Spleen (tissue), 11 donors: ENCODE results near the gene KIF12. TPM values are rescaled to one million over a fixed set of nuclear protein-coding genes. Genes with fewer than 3 reads are reported as not detected.

ENCODE experiments used
- DNase-seq: peaks from one replicate; pipeline ENCODE4 v3.0.0-alpha.2; 2020
- H3K27ac ChIP-seq, 8 donors: fragments of 200-600 bp; sonication (generic) in 7 of 8; 1 replicate in 4 of 8; 2 replicates in 4 of 8; pipeline versions ENCODE4 v1.5.0 to v1.8.0; 2016 to 2021; ENCODE audit warnings: inconsistent platforms in 4 of 8, mild to moderate bottlenecking in 4 of 8, moderate library complexity in 1 of 8
- H3K27me3 ChIP-seq, 7 donors: fragments of 200-600 bp; sonication (generic) in 6 of 7; replicated peaks in 1 of 7; 1 replicate in 4 of 7; 2 replicates in 3 of 7; pipeline versions ENCODE4 v1.5.0 to v1.8.0; 2016 to 2021; ENCODE audit warnings: inconsistent platforms in 3 of 7, mild to moderate bottlenecking in 1 of 7
- H3K36me3 ChIP-seq, 6 donors: fragments of 200-600 bp; sonication (generic) in 5 of 6; 1 replicate in 4 of 6; 2 replicates in 2 of 6; pipeline versions ENCODE4 v1.5.0 to v1.8.0; 2016 to 2021; ENCODE audit warnings: inconsistent platforms in 2 of 6
- H3K4me1 ChIP-seq, 6 donors: fragments of 200-600 bp; sonication (generic) in 5 of 6; 1 replicate in 3 of 6; 2 replicates in 3 of 6; pipeline versions ENCODE4 v1.5.0 to v1.8.0; 2016 to 2021; ENCODE audit warnings: inconsistent platforms in 3 of 6
- H3K4me3 ChIP-seq, 8 donors: fragments of 200-600 bp; sonication (generic) in 7 of 8; 1 replicate in 4 of 8; 2 replicates in 4 of 8; pipeline versions ENCODE4 v1.5.0 to v1.8.0; 2016 to 2021; ENCODE audit warnings: inconsistent platforms in 4 of 8, mild to moderate bottlenecking in 4 of 8, moderate library complexity in 2 of 8
- H3K9me3 ChIP-seq, 8 donors: fragments of 200-600 bp; sonication (generic) in 7 of 8; 1 replicate in 4 of 8; 2 replicates in 4 of 8; pipeline versions ENCODE4 v1.5.0 to v1.8.0; 2016 to 2021; ENCODE audit warnings: inconsistent platforms in 4 of 8
- POLR2A ChIP-seq, 3 donors: fragments of 450-650 bp; IDR thresholded peaks; one replicate each; pipeline ENCODE4 v1.5.1; 2017; ENCODE audit warnings: antibody characterized with exemption in 3 of 3, mild to moderate bottlenecking in 1 of 3
- POLR2AphosphoS5 ChIP-seq, 3 donors: sonication (generic); formaldehyde crosslinking; IDR thresholded peaks; one replicate each; pipeline ENCODE4 v1.5.1; 2017; ENCODE audit warnings: antibody characterized with exemption in 3 of 3
- WGBS, 5 donors: extraction: QIAGEN DNeasy Blood & Tissue Kit in 3 of 5; methylation state at CpG; one replicate each; pipeline versions ENCODE4 v1.1.5 to v1.1.7; 2013 to 2018; 5-methylcytosine and 5-hydroxymethylcytosine counted together
- intact Hi-C: fragments of 100-400 bp; cut with DNase I; formaldehyde crosslinking; loops from one replicate; pipeline ENCODE4 v1.15.0; 2023; ENCODE audit warnings: low total_unique reads
- polyA plus RNA-seq, 3 donors: library from polyadenylated mRNA; stranded (reverse); fragments of 200-250 nt; gene quantifications; one replicate each; pipeline ENCODE4 v1.2.1, GENCODE V29; 2013
- total RNA-seq, 7 donors: library from RNA; depleted of rRNA in 3 of 7; stranded (reverse); fragments of >200 nt in 3 of 7; fragmentation: NEBNext Ultra II Directional in 4 of 7; extraction: Animal tissue kit (Norgen Biotek cat#: 25700) in 4 of 7; gene quantifications; one replicate each; pipeline versions ENCODE4 v1.1.0 to v1.2.1, GENCODE V29; 2016 to 2021
- TF ChIP-seq, protein P1 (sequence below), 11 experiments: fragments of 200-600 bp in 7 of 11; fragments of 450-650 bp in 4 of 11; sonication (generic) in 4 of 11; IDR thresholded peaks in 8 of 11; conservative IDR thresholded peaks in 3 of 11; 1 replicate in 7 of 11; 2 replicates in 4 of 11; pipeline versions ENCODE4 v1.4.0 to v1.8.0; 2016 to 2021; ENCODE audit warnings: antibody characterized with exemption in 11 of 11, inconsistent platforms in 4 of 11, mild to moderate bottlenecking in 1 of 11
- donor health status: healthy with polysubstance abuse.
- donor health status: DM: no; HTN: no; CAD: no; lungs with moderate emphysema.
- donor health status: DM: no; HTN: no; CAD: no.
- donor health status: Bipolar disorder and iron deficiency.
- donor health status: healthy.
- donor health status: DM: no; HTN: no; CAD: no.
- donor health status: DM: yes; HTN: yes; CAD: no.

Gene KIF12
- total and polyA plus RNA-seq, 10 donors: 0.20 to 1.5 (median 0.26) TPM; not detected in 5

DNA sequence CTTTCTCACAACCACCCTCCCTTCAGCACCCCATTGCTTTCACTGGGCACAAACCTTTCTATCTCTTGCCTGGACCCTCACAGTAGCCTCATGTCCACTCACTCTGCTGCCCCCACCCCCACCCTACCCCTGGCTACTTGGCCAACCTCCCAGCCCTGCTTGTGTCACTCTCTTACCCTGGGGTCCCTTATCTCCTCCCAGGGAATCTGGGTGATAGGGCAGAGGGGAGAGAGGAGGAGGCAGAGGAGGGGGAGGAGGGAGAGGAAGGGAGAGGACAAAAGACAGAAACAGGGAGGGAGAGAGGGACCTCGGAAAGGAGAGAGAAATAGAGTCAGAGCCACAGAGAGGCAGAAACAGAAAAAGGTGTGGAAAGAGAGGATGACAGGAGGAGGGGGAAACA, 25.0 kb upstream of the KIF12 start:
- WGBS, 5 donors: 61 to 88% (median 71%) methylated on average over 1 of the region's 1 CpG
- no peaks in the 10 kb centered on the region for H3K4me1 ChIP-seq
- intact Hi-C loops: no loop called here
- peaks cover 0 to 15% (median 0%) of the 10 kb centered on the region in 7 donors for H3K27me3 ChIP-seq
- H3K4me3 ChIP-seq: no peak overlapping the region
- TF ChIP-seq, protein P1, sequence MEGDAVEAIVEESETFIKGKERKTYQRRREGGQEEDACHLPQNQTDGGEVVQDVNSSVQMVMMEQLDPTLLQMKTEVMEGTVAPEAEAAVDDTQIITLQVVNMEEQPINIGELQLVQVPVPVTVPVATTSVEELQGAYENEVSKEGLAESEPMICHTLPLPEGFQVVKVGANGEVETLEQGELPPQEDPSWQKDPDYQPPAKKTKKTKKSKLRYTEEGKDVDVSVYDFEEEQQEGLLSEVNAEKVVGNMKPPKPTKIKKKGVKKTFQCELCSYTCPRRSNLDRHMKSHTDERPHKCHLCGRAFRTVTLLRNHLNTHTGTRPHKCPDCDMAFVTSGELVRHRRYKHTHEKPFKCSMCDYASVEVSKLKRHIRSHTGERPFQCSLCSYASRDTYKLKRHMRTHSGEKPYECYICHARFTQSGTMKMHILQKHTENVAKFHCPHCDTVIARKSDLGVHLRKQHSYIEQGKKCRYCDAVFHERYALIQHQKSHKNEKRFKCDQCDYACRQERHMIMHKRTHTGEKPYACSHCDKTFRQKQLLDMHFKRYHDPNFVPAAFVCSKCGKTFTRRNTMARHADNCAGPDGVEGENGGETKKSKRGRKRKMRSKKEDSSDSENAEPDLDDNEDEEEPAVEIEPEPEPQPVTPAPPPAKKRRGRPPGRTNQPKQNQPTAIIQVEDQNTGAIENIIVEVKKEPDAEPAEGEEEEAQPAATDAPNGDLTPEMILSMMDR (IDR thresholded peaks at IDR 0.05 in 8 of 11, conservative IDR thresholded peaks at IDR 0.05 in 3 of 11): no peak
- TF ChIP-seq POLR2AphosphoS5 (IDR thresholded peaks at IDR 0.05) (no peak), POLR2A (IDR thresholded peaks at IDR 0.05) (no peak)
- H3K27ac ChIP-seq: no peak overlapping the region
- peak; percentile 1 for DNase-seq
- H3K9me3 ChIP-seq: peaks cover 0 to 17% (median 11%) of the 10 kb centered on the region in 8 donors
- no peaks in the 10 kb centered on the region for H3K36me3 ChIP-seq

DNA sequence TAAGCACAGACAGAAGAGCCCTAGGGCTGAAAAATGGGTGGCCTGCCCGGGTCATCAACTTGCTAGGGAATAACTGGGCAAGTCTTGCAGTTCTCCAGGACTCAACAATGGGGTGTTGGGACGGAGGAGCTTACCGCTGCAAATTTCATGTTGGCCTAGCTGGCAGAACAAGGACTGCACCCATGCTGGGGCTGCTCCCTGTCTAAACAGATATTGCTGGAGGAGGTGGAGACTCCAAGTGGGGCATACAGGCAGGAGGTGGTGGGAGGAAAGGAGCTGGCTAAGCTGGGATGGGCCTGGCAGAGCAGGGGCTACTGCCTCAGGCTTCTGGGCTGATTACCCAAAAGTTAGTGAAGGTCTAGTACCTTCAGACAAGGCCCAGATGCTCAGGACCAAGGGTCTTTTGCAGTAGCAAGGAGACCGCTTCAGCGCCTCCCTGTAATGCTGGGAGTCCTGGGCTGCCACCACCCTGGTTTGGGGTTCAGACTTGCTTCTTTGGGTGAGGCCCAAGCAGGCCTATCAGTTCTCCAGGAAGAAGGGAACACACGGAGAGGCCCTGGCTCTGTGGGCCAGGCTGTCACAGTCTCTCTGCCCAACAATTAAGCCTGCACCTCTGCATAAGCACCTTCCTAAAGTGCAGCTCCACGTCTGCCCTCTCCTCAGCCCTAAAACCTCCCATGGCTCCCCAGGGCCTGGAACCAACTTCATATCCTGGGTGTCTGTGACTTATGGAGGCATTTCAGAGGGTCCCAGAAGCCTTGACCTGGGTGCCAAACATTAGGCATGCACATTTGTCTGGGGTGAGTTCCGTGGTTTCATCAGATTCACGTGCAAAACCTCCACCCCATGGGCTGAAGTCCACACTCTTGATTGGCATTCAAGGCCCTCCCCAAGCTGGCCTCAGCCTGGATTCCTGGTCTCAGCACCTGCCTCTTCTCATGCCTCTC, 24.2 kb upstream of the KIF12 start:
- 77 to 92% (median 89%) methylated on average over 7 to 9 of the region's 9 CpGs for WGBS, 5 donors
- intact Hi-C loops: no loop called here
- no peaks in the 10 kb centered on the region for H3K4me1 ChIP-seq

DNA sequence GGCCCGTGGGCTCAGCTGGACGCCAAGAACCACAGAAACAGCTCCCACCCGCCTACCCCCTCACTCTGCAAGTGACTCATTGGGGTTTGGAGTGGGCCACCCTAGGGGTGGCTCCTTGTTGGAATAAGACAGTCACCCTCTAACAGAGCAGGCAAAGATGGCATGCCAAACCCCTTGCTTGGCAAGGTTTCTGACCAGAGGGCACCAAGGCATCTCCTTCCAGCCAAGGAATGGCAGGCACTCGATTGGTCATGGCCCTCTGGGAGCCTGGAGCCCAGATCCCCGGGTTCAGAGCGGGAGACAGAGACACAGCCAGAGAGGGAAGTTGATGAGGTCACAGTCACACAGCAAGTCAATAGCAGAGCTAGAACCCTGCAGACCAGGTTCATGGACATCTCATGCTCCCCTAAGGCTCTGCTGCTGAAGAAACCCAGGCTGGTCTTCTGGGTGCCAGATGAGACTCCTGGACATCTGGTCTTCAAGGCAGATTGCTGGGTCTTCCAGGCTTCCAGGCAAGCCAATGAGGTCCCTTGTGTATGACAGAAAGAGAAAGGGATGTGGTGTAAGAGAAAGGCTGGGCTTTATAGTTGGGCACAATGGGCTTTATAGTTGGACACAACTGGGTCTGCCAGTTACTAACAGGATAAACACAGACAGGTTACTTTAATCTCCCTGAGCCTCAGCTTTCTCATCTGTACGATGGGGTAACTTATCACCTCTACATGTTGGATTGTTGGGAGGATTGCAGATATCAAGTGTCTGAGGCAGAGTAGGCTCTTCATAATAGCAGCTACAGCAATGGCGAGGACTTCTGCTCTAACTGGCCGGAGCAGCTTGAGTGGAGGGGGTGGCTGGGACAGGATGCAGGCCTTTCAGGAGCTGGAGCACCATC, 23.3 kb upstream of the KIF12 start:
- Histone ChIP-seq H3K4me1 (no peaks in the 10 kb centered on the region), H3K27ac (no peak overlapping the region), H3K27me3 (peaks cover 0 to 28% (median 0%) of the 10 kb centered on the region in 7 donors), H3K36me3 (no peaks in the 10 kb centered on the region), H3K9me3 (peaks cover 0 to 7% (median 4%) of the 10 kb centered on the region in 8 donors), H3K4me3 (no peak overlapping the region)
- 82 to 91% (median 87%) methylated on average over 5 to 9 of the region's 9 CpGs for WGBS, 5 donors
- intact Hi-C loops: no loop called here
- TF ChIP-seq, protein P1 (IDR thresholded peaks at IDR 0.05 in 8 of 11, conservative IDR thresholded peaks at IDR 0.05 in 3 of 11): no peak
- TF ChIP-seq POLR2A (IDR thresholded peaks at IDR 0.05): no peak
- no peak for TF ChIP-seq POLR2AphosphoS5 (IDR thresholded peaks at IDR 0.05)
- DNase-seq: peak; percentile 14

More for the DNA sequence above, 24.2 kb upstream of the KIF12 start:
- no peak overlapping the region for H3K27ac ChIP-seq
- TF ChIP-seq POLR2A (IDR thresholded peaks at IDR 0.05): no peak
- TF ChIP-seq POLR2AphosphoS5 (IDR thresholded peaks at IDR 0.05): no peak
- TF ChIP-seq, protein P1 (IDR thresholded peaks at IDR 0.05 in 8 of 11, conservative IDR thresholded peaks at IDR 0.05 in 3 of 11): no peak
- peak; percentile 48 for DNase-seq
- peaks cover 0 to 19% (median 0%) of the 10 kb centered on the region in 7 donors for H3K27me3 ChIP-seq
- no peaks in the 10 kb centered on the region for H3K36me3 ChIP-seq
- H3K9me3 ChIP-seq: peaks cover 0 to 17% (median 11%) of the 10 kb centered on the region in 8 donors
- no peak overlapping the region for H3K4me3 ChIP-seq
